Adrenal gland (tissue), 12 donors: Measurements from ENCODE around the gene WBP1L. TPM values are rescaled to one million over a fixed set of nuclear protein-coding genes. Genes with fewer than 3 reads are reported as not detected.

ENCODE experiments used
- DNase-seq, 7 donors: peaks; one replicate each; pipeline ENCODE4 v3.0.0-alpha.2; 2019 to 2020
- H3K27ac ChIP-seq, 5 donors: fragments of 200-600 bp; sonication (generic) in 4 of 5; 1 replicate in 3 of 5; 2 replicates in 2 of 5; pipeline versions ENCODE4 v1.5.1 to v1.8.0; 2016 to 2020; ENCODE audit warnings: mild to moderate bottlenecking in 1 of 5
- H3K27me3 ChIP-seq: fragments of 200-600 bp; 2 replicates; pipeline ENCODE4 v1.8.0; 2021
- H3K36me3 ChIP-seq, 2 donors: fragments of 200-600 bp; replicated peaks in 1 of 2; 1 replicate in 1 of 2; 2 replicates in 1 of 2; pipeline versions ENCODE4 v1.5.1 to v1.8.0; 2018 to 2022
- H3K4me1 ChIP-seq, 2 donors: fragments of 200-600 bp; replicated peaks in 1 of 2; 1 replicate in 1 of 2; 2 replicates in 1 of 2; pipeline versions ENCODE4 v1.5.1 to v1.8.0; 2018 to 2021
- H3K4me3 ChIP-seq, 4 donors: fragments of 200-600 bp; sonication (generic) in 3 of 4; one replicate each; pipeline ENCODE4 v1.5.1; 2016 to 2018
- H3K9me3 ChIP-seq, 3 donors: fragments of 200-600 bp; sonication (generic) in 1 of 3; replicated peaks in 1 of 3; 1 replicate in 2 of 3; 2 replicates in 1 of 3; pipeline versions ENCODE4 v1.5.1 to v1.8.0; 2016 to 2021
- POLR2A ChIP-seq, 2 donors: fragments of 450-650 bp; IDR thresholded peaks; one replicate each; pipeline ENCODE4 v1.6.1; 2017; ENCODE audit warnings: antibody characterized with exemption in 2 of 2, mild to moderate bottlenecking in 2 of 2, moderate library complexity in 1 of 2
- WGBS, 4 donors: extraction: QIAGEN DNeasy Blood & Tissue Kit in 2 of 4; methylation state at CpG; one replicate each; pipeline versions ENCODE4 v1.1.5 to v1.1.7; 2013 to 2017; 5-methylcytosine and 5-hydroxymethylcytosine counted together
- intact Hi-C, 2 donors: fragments of 100-400 bp; cut with DNase I; formaldehyde crosslinking; loops; one replicate each; pipeline versions ENCODE4 v1.14.1 to v1.15.0; 2022 to 2023
- polyA plus RNA-seq, 3 donors: library from polyadenylated mRNA; stranded (reverse); fragments of 200-250 nt in 2 of 3; fragments of 350-450 nt in 1 of 3; fragmentation: Illumina TruSeq in 1 of 3; extraction: RNeasy Lipid Tissue Mini Kit (QIAGEN cat#74804) in 1 of 3; gene quantifications; one replicate each; pipeline ENCODE4 v1.2.3, GENCODE V29; 2013 to 2014
- total RNA-seq, 9 donors: library from RNA; depleted of rRNA in 4 of 9; stranded (reverse); fragments of >200 nt in 4 of 9; fragments of 120-200 nt in 1 of 9; fragmentation: NEBNext Ultra II Directional in 1 of 9; extraction: Animal tissue kit (Norgen Biotek cat#: 25700) in 1 of 9; gene quantifications; one replicate each; pipeline versions ENCODE4 v1.1.0 to v1.2.4, GENCODE V29; 2013 to 2023
- TF ChIP-seq, protein P1 (sequence below), 6 experiments: fragments of 450-650 bp in 4 of 6; fragments of 200-600 bp in 2 of 6; sonication (generic) in 1 of 6; IDR thresholded peaks; 1 replicate in 5 of 6; 2 replicates in 1 of 6; pipeline versions ENCODE4 v1.5.1 to v1.8.0; 2016 to 2021; ENCODE audit warnings: antibody characterized with exemption in 6 of 6, mild to moderate bottlenecking in 2 of 6, moderate library complexity in 1 of 6
- donor health status: healthy with polysubstance abuse.
- donor health status: Bipolar disorder and iron deficiency.
- donor health status: DM: yes; HTN: yes; CAD: no.
- donor health status: DM: no; HTN: no; CAD: no.
- donor health status: DM: no; HTN: no; CAD: no.
- donor health status: DM: yes; HTN: yes; CAD: no.

Gene WBP1L
- total and polyA plus RNA-seq, 12 donors = 38.5 to 231 (median 107) TPM

DNA sequence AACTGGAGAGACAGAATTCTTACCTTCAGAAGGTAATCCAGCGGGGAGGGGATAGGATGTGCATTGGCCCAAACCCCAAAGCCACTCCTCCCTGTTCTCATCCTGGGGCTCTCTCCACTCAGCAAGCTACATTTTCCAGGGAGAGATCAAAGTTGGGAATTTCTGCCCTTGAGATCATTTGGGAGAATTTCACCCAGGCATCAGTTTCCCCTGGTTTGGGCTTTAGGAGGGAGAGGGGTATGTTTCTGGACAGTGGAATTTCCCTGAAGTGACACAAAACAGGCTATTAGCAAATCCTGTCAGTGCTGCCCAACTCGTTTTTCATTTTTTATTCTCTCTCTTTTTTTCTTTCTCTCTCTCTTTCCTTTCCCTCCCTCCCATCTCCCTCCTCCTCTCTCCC lies 57.7 kb downstream of the WBP1L start:
- Histone ChIP-seq H3K9me3 (no peaks in the 10 kb centered on the region), H3K27ac (peak overlapping the region; percentile 62 to 86 (median 72)), H3K36me3 (peaks cover 0 to 34% of the 10 kb centered on the region in 2 donors), H3K4me1 (peaks cover 40 to 54% of the 10 kb centered on the region in 2 donors), H3K27me3 (no peaks in the 10 kb centered on the region), H3K4me3 (no peak overlapping the region)
- peak in 1 of 7 donors; percentile 28 for DNase-seq
- no peak for TF ChIP-seq POLR2A (IDR thresholded peaks at IDR 0.05)
- TF ChIP-seq, protein P1, sequence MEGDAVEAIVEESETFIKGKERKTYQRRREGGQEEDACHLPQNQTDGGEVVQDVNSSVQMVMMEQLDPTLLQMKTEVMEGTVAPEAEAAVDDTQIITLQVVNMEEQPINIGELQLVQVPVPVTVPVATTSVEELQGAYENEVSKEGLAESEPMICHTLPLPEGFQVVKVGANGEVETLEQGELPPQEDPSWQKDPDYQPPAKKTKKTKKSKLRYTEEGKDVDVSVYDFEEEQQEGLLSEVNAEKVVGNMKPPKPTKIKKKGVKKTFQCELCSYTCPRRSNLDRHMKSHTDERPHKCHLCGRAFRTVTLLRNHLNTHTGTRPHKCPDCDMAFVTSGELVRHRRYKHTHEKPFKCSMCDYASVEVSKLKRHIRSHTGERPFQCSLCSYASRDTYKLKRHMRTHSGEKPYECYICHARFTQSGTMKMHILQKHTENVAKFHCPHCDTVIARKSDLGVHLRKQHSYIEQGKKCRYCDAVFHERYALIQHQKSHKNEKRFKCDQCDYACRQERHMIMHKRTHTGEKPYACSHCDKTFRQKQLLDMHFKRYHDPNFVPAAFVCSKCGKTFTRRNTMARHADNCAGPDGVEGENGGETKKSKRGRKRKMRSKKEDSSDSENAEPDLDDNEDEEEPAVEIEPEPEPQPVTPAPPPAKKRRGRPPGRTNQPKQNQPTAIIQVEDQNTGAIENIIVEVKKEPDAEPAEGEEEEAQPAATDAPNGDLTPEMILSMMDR (IDR thresholded peaks at IDR 0.05) = no peak
- intact Hi-C loops = no loop called here
- 46 to 52% (median 50%) methylated on average over 2 of the region's 2 CpGs for WGBS, 4 donors

DNA sequence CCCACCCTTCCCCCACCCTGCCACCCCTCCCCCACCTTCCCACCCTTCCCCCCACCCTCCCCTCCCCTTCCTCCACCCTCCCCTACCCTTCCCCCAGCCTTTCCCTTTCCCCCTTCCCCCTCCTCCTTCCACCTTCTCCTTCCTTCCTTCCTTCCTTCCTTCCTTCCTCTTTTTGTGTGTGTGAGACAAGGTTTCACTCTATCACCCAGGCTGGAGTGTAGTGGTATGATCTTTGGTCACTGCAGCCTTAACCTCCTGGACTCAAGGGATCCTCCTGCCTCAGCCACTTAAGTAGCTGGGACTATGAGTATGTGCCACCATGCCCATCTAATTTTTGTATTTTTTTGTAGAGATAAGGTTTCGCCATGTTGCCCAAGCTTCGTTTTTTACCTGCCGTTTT lies 58.2 kb downstream of the WBP1L start:
- WGBS, 4 donors = 62 to 81% (median 71%) methylated on average over 3 of the region's 3 CpGs
- peaks cover 35 to 49% of the 10 kb centered on the region in 2 donors for H3K4me1 ChIP-seq
- no peak for DNase-seq
- H3K27ac ChIP-seq = peak overlapping the region in 4 of 5 donors; percentile 56 to 86 (median 70)
- peaks cover 0 to 34% of the 10 kb centered on the region in 2 donors for H3K36me3 ChIP-seq
- no peaks in the 10 kb centered on the region for H3K9me3 ChIP-seq
- TF ChIP-seq, protein P1 (IDR thresholded peaks at IDR 0.05) = no peak
- no peak for TF ChIP-seq POLR2A (IDR thresholded peaks at IDR 0.05)
- no peak overlapping the region for H3K4me3 ChIP-seq
- intact Hi-C loops = no loop called here
- no peaks in the 10 kb centered on the region for H3K27me3 ChIP-seq

DNA sequence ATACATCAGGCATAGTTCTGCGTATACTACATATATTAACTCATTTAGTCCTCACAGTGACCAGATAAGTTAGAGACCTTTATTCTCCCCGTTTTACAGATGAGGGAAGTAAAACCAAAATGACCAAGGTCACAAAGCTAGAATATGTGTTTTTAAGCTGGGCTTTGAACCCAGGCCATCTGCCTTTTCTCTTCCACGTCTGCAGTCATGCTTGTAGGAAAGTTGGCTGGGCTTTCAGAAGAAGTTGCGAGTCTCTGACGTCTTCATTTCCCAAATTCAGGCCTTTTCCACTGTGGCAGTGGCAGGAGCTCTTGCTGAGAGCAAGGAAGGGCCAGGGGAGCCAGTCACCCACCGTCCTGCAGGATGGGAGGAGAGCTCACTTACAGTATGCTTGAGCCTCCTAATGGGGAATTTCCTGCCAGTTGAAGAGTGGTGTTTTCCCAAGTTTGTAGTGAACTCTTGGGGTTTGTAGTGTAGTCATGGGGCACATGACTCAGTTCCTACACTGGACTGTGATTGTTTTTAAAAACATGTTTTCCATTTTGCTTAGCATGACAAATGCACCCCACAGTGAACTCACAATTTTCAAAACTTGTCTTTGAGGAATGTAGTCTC lies 59.3 kb downstream of the WBP1L start:
- H3K27ac ChIP-seq = peak overlapping the region; percentile 9 to 77 (median 64)

DNA sequence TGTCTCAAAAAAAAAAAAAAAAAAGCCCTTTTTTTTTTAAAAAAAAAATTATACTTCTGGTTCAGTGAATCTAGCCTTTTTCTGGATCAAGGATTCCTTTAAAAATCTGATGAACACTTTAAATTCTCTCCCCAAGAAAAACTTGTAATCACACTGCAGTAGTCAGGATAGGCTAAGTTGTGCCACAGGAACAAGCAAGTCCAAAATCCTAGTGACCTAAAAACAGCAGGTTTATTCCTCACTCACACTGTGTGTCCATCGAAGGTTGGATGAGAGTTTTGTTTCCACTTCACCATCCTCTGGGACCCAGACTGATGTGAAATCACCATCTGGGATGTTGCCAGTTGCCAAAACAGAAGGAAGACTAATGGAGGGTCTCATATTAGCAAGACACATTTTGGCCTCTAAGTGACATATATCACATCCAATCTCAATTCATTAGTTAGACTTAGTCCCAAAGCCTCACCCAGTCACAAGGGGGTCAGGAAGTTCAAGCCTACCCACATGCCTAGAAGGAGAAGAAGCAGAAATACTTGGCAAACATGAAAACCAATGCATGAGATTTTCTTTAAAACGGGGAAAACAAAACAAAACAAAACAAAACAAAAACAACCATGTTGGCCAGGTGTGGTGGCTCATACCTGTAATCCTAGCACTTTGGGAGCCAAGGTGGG lies 60.8 kb downstream of the WBP1L start:
- no peaks in the 10 kb centered on the region for H3K9me3 ChIP-seq
- H3K36me3 ChIP-seq = peaks cover 0 to 17% of the 10 kb centered on the region in 2 donors
- TF ChIP-seq POLR2A (IDR thresholded peaks at IDR 0.05) = no peak
- TF ChIP-seq, protein P1 (IDR thresholded peaks at IDR 0.05) = no peak
- WGBS, 4 donors = 75 to 91% (median 83%) methylated on average over 2 of the region's 2 CpGs
- DNase-seq = no peak
- H3K27ac ChIP-seq = no peak overlapping the region
- intact Hi-C loops = no loop called here
- no peaks in the 10 kb centered on the region for H3K27me3 ChIP-seq
- no peak overlapping the region for H3K4me3 ChIP-seq
- H3K4me1 ChIP-seq = peaks cover 31 to 35% of the 10 kb centered on the region in 2 donors

More for the DNA sequence above, 59.3 kb downstream of the WBP1L start:
- TF ChIP-seq, protein P1 (IDR thresholded peaks at IDR 0.05) = no peak
- TF ChIP-seq POLR2A (IDR thresholded peaks at IDR 0.05) = no peak
- intact Hi-C loops = no loop called here
- Histone ChIP-seq H3K27me3 (no peaks in the 10 kb centered on the region), H3K4me1 (peaks cover 31 to 39% of the 10 kb centered on the region in 2 donors), H3K9me3 (no peaks in the 10 kb centered on the region), H3K36me3 (peaks cover 0 to 31% of the 10 kb centered on the region in 2 donors), H3K4me3 (no peak overlapping the region)
- peak in 6 of 7 donors; percentile 47 to 68 (median 58) for DNase-seq
- 38 to 61% (median 57%) methylated on average over 6 of the region's 6 CpGs for WGBS, 4 donors
